ENCODE measurements around the gene KRTAP13-4. TPM values are rescaled to one million over a fixed set of nuclear protein-coding genes. Genes with fewer than 3 reads are reported as not detected.

Gene KRTAP13-4
- total RNA-seq, result not detected in 2 replicates

- TF ChIP-seq CTCF (IDR thresholded peaks at IDR 0.05; ENCODE audit: insufficient read depth, low read length, poor library complexity, severe bottlenecking), result no peak
- H3K36me3 ChIP-seq (ENCODE audit: control insufficient read depth, insufficient read depth, low read length), result no peaks in the 10 kb centered on the region
These were observed at the start of gene KRTAP13-4 for GRCh38 chr21:30430170-30430655. KRTAP13-4 (plus strand) TSS chr21:30430220; CDS start chr21:30430276, 56 bp downstream.

GRCh38 chr21:30382201-30382600 is 47.8 kb upstream of the KRTAP13-4 start:
- no peak for DNase-seq (ENCODE audit: low read depth)
- H3K4me3 ChIP-seq (ENCODE audit: low read depth, low read length), result no peak overlapping the region
- no peaks in the 10 kb centered on the region for H3K27me3 ChIP-seq (ENCODE audit: control insufficient read depth, insufficient read depth, low read length)
- H3K36me3 ChIP-seq (ENCODE audit: control insufficient read depth, insufficient read depth, low read length), result no peaks in the 10 kb centered on the region
- no peak for TF ChIP-seq CTCF (IDR thresholded peaks at IDR 0.05; ENCODE audit: insufficient read depth, low read length, poor library complexity, severe bottlenecking)

More at GRCh38 chr21:30430170-30430655, at the start of gene KRTAP13-4:
- DNase-seq (ENCODE audit: low read depth), result no peak
- no peaks in the 10 kb centered on the region for H3K27me3 ChIP-seq (ENCODE audit: control insufficient read depth, insufficient read depth, low read length)
- H3K4me3 ChIP-seq (ENCODE audit: low read depth, low read length), result no peak within 1 kb of the TSS

GRCh38 chr21:30391492-30392025 is 38.5 kb upstream of the KRTAP13-4 start:
- no peak for DNase-seq (ENCODE audit: low read depth)
- Histone ChIP-seq H3K36me3 (ENCODE audit: control insufficient read depth, insufficient read depth, low read length) (no peaks in the 10 kb centered on the region), H3K27me3 (ENCODE audit: control insufficient read depth, insufficient read depth, low read length) (no peaks in the 10 kb centered on the region), H3K4me3 (ENCODE audit: low read depth, low read length) (no peak overlapping the region)
- TF ChIP-seq CTCF (IDR thresholded peaks at IDR 0.05; ENCODE audit: insufficient read depth, low read length, poor library complexity, severe bottlenecking), result no peak

GRCh38 chr21:30395731-30396130 is 34.3 kb upstream of the KRTAP13-4 start, which contains the start of gene KRTAP13-1:
KRTAP13-1 (plus strand) TSS chr21:30396031; CDS start chr21:30396087, 56 bp downstream.
- Histone ChIP-seq H3K4me3 (ENCODE audit: low read depth, low read length) (no peak within 1 kb of the TSS), H3K36me3 (ENCODE audit: control insufficient read depth, insufficient read depth, low read length) (no peaks in the 10 kb centered on the region), H3K27me3 (ENCODE audit: control insufficient read depth, insufficient read depth, low read length) (no peaks in the 10 kb centered on the region)
- DNase-seq (ENCODE audit: low read depth), result no peak
- no peak for TF ChIP-seq CTCF (IDR thresholded peaks at IDR 0.05; ENCODE audit: insufficient read depth, low read length, poor library complexity, severe bottlenecking)

GRCh38 chr21:30408782-30409494 is 21.1 kb upstream of the KRTAP13-4 start:
- H3K27me3 ChIP-seq (ENCODE audit: control insufficient read depth, insufficient read depth, low read length), result no peaks in the 10 kb centered on the region
- H3K4me3 ChIP-seq (ENCODE audit: low read depth, low read length), result no peak overlapping the region
- H3K36me3 ChIP-seq (ENCODE audit: control insufficient read depth, insufficient read depth, low read length), result no peaks in the 10 kb centered on the region
- peak; percentile 77 for TF ChIP-seq CTCF (IDR thresholded peaks at IDR 0.05; ENCODE audit: insufficient read depth, low read length, poor library complexity, severe bottlenecking)
- DNase-seq (ENCODE audit: low read depth), result peak; percentile 35

Measured in kidney epithelial cell (primary cell).